AG08396 (cell line): ENCODE data around the gene IGF2BP2.

Experiments used
- DNase-seq: peaks from one replicate; pipeline ENCODE4 v3.0.0; 2012; ENCODE audit warnings: low spot score, mixed read lengths

The IGF2BP2 gene

GRCh38 chr3:185733980-185734724 lies 90.7 kb downstream of the IGF2BP2 start:
- DNase-seq: peak; percentile 59

- DNase-seq: no peak
These were observed 92.1 kb downstream of the IGF2BP2 start for GRCh38 chr3:185732782-185733181.

GRCh38 chr3:185730550-185730949 lies 94.3 kb downstream of the IGF2BP2 start:
- DNase-seq: no peak

- DNase-seq: no peak
These were observed 95.3 kb downstream of the IGF2BP2 start for GRCh38 chr3:185729337-185730055.

GRCh38 chr3:185728630-185729336 lies 96.1 kb downstream of the IGF2BP2 start:
- DNase-seq: no peak

- no peak for DNase-seq
These were observed 97.0 kb downstream of the IGF2BP2 start for GRCh38 chr3:185727873-185728272.

- DNase-seq: no peak
These were observed 98.4 kb downstream of the IGF2BP2 start for GRCh38 chr3:185726254-185726967.

- DNase-seq: peak; percentile 37
These were observed 100.1 kb downstream of the IGF2BP2 start for GRCh38 chr3:185724761-185725160.

- DNase-seq: no peak
These were observed 100.6 kb downstream of the IGF2BP2 start for GRCh38 chr3:185724251-185724650.

GRCh38 chr3:185722881-185723280 lies 102.0 kb downstream of the IGF2BP2 start:
- no peak for DNase-seq

GRCh38 chr3:185721970-185722369 lies 102.9 kb downstream of the IGF2BP2 start:
- DNase-seq: no peak

- no peak for DNase-seq
These were observed 104.5 kb downstream of the IGF2BP2 start for GRCh38 chr3:185720326-185720725.

- no peak for DNase-seq
These were observed 105.9 kb downstream of the IGF2BP2 start for GRCh38 chr3:185718736-185719593.

- DNase-seq: no peak
These were observed 107.0 kb downstream of the IGF2BP2 start for GRCh38 chr3:185717627-185718402.

- DNase-seq: peak; percentile 65
These were observed 107.7 kb downstream of the IGF2BP2 start for GRCh38 chr3:185717121-185717520.

- DNase-seq: no peak
These were observed 108.3 kb downstream of the IGF2BP2 start for GRCh38 chr3:185716436-185717108.

- peak; percentile 28 for DNase-seq
These were observed 109.8 kb downstream of the IGF2BP2 start for GRCh38 chr3:185715091-185715490.

- no peak for DNase-seq
These were observed 110.8 kb downstream of the IGF2BP2 start for GRCh38 chr3:185714085-185714484.

- DNase-seq: no peak
These were observed 111.8 kb downstream of the IGF2BP2 start for GRCh38 chr3:185713015-185713414.

GRCh38 chr3:185712337-185712736 lies 112.5 kb downstream of the IGF2BP2 start:
- no peak for DNase-seq
